SJCRH30 (cell line): ENCODE measurements around the gene MASP1. TPM values are rescaled to one million over a fixed set of nuclear protein-coding genes. Genes with fewer than 3 reads are reported as not detected.
"Not testable (repeated sequence)": the region's sequence is repeated elsewhere in the genome, so short reads cannot be mapped to it uniquely, and the experiment has no call there.

Experiments
- DNase-seq, 2 experiments: peaks; one replicate each; pipeline ENCODE4 v3.0.0-alpha.2; 2015 to 2020
- H3K27ac ChIP-seq: fragments of 250-450 bp; sonication (Bioruptor Pico); 2 replicates; pipeline ENCODE4 v1.5.1; 2020; ENCODE audit warnings: mild to moderate bottlenecking, moderate library complexity
- H3K27me3 ChIP-seq: fragments of 250-450 bp; sonication (Bioruptor Pico); 2 replicates; pipeline ENCODE4 v1.5.1; 2020; ENCODE audit warnings: mild to moderate bottlenecking, moderate library complexity
- H3K36me3 ChIP-seq: fragments of 250-450 bp; sonication (Bioruptor Pico); 2 replicates; pipeline ENCODE4 v1.5.1; 2020; ENCODE audit warnings: mild to moderate bottlenecking, moderate library complexity
- H3K4me1 ChIP-seq: fragments of 250-450 bp; sonication (Bioruptor Pico); 2 replicates; pipeline ENCODE4 v1.5.1; 2020; ENCODE audit warnings: mild to moderate bottlenecking, moderate library complexity
- H3K4me3 ChIP-seq: fragments of 250-450 bp; sonication (Bioruptor Pico); 2 replicates; pipeline ENCODE4 v1.5.1; 2020; ENCODE audit warnings: mild to moderate bottlenecking, moderate library complexity
- H3K9me3 ChIP-seq: fragments of 250-450 bp; sonication (Bioruptor Pico); replicated peaks from 2 replicates; pipeline ENCODE4 v1.5.1; 2020; ENCODE audit warnings: mild to moderate bottlenecking, moderate library complexity
- total RNA-seq: library from RNA; depleted of rRNA; stranded (reverse); fragments of >200 nt; shearing (Covaris generic); gene quantifications from 2 replicates; pipeline ENCODE4 v1.2.3, GENCODE V29; 2014

The MASP1 gene
- total RNA-seq, 1 experiment from 2014 or later, result 0.34 TPM

DNA sequence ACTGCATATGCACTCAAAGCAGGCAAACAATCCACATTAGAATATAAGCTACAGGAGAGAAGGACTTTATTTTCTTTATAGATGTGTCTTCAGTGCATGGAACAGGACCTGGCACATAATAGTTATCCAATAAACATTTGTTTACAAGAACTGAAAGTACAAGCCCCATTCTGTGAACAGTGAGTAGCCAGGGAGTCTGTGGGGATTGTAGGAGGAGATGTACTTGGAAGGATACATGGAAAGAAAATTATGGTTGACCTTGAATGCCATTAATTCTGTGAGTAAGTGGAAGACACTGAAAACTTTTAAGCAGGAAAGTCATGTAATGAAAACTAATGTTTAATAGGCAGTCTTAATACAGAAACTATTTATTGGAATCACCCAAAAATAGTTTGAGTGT lies 28.3 kb downstream of the MASP1 start:
- Histone ChIP-seq H3K4me1 (no peaks in the 10 kb centered on the region), H3K27ac (no peak overlapping the region)

DNA sequence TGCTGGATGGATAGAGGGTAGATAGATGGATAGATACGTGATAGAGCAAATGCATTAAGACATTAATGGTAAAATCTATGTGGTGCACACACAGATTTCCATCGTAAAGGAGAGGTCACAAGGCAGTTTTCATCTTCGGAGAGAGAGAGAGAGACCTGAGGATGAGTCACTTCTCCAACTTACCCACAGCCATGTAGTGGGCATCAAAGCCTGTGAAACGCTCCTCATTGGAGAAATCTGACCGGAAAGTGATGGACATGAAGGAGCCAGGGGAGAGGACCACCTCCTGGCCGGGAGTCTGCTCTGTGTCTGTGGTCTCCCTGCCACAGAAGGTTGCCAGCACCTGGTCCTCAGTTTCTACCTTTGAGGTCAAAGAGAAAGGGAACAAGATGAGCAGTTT lies 29.2 kb downstream of the MASP1 start:
- Histone ChIP-seq H3K36me3 (no peaks in the 10 kb centered on the region), H3K4me3 (no peak overlapping the region), H3K9me3 (no peaks in the 10 kb centered on the region), H3K27me3 (no peaks in the 10 kb centered on the region), H3K27ac (no peak overlapping the region), H3K4me1 (no peaks in the 10 kb centered on the region)
- no peak for DNase-seq

More for the DNA sequence above, 28.3 kb downstream of the MASP1 start:
- no peak for DNase-seq
- H3K27me3 ChIP-seq, result no peaks in the 10 kb centered on the region
- no peaks in the 10 kb centered on the region for H3K36me3 ChIP-seq
- no peak overlapping the region for H3K4me3 ChIP-seq
- H3K9me3 ChIP-seq, result no peaks in the 10 kb centered on the region

GRCh38 chr3:187261541-187261969 lies 30.0 kb downstream of the MASP1 start:
- Histone ChIP-seq H3K27ac (no peak overlapping the region), H3K4me1 (no peaks in the 10 kb centered on the region), H3K4me3 (no peak overlapping the region), H3K27me3 (no peaks in the 10 kb centered on the region), H3K36me3 (no peaks in the 10 kb centered on the region), H3K9me3 (no peaks in the 10 kb centered on the region)
- DNase-seq, result no peak

- H3K36me3 ChIP-seq, result no peaks in the 10 kb centered on the region
- H3K4me3 ChIP-seq, result no peak overlapping the region
- no peaks in the 10 kb centered on the region for H3K4me1 ChIP-seq
- no peaks in the 10 kb centered on the region for H3K9me3 ChIP-seq
- no peak overlapping the region for H3K27ac ChIP-seq
- no peak for DNase-seq
- H3K27me3 ChIP-seq, result no peaks in the 10 kb centered on the region
Observed at GRCh38 chr3:187259171-187259570, 32.4 kb downstream of the MASP1 start.

DNA sequence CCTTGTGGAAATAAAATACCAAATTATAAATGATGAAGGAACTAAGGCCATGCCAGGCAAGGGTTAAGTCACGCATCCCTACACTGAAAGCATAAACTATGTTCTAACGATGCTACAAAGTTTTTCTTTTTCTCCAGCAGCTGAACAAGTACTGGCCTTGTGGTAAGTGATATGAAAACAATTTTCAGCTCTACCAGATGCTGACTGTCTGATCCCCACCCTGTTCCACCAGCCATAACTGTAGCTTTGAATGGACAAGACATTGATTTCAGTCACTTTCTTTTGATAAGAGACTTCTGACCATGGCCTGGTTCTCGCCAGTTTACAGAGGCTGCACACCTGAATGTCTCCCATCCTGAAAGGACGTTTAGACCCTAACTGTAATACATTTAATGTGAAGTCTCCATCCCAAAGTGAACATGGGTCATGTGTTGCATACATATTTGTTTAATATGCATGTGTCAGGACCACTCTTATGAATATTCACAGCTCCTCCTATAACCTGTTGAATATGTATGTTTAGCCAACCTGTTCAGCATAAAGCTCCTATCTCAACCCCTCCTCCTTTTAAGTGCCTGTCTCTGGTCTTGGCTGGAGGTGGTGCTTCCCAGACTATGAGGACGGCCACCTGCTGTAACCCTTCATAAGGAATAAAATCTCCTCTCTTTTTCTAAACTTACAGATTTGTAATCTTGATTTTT lies 33.4 kb downstream of the MASP1 start:
- H3K27ac ChIP-seq, result no peak overlapping the region
- H3K36me3 ChIP-seq, result no peaks in the 10 kb centered on the region
- no peak overlapping the region for H3K4me3 ChIP-seq
- no peaks in the 10 kb centered on the region for H3K4me1 ChIP-seq
- no peak for DNase-seq
- no peaks in the 10 kb centered on the region for H3K27me3 ChIP-seq
- no peaks in the 10 kb centered on the region for H3K9me3 ChIP-seq

DNA sequence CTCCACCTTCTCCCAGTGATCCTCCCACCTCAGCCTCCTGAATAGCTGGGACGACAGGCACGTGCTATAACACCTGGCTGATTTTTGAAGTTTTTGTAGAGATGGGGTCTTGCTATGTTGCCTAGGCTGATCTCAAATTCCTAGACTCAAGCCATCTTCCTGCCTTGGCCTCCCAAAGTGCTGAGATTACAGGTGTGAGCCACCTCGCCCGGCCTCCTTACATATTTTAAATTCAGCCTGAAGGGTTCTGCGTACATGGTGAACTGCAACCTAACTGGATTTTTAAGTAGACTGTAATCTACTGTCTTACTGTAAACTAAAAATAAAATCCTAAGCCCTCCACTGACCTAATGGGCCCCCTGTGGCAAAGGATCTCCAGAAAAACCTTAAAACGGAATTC lies 34.1 kb downstream of the MASP1 start:
- Histone ChIP-seq H3K27me3 (no peaks in the 10 kb centered on the region), H3K4me1 (no peaks in the 10 kb centered on the region), H3K9me3 (no peaks in the 10 kb centered on the region), H3K27ac (no peak overlapping the region), H3K4me3 (no peak overlapping the region), H3K36me3 (no peaks in the 10 kb centered on the region)
- DNase-seq, result no peak

- H3K4me3 ChIP-seq, result no peak overlapping the region
- DNase-seq, result no peak
- H3K27me3 ChIP-seq, result no peaks in the 10 kb centered on the region
- H3K27ac ChIP-seq, result no peak overlapping the region
- H3K4me1 ChIP-seq, result no peaks in the 10 kb centered on the region
- H3K9me3 ChIP-seq, result no peaks in the 10 kb centered on the region
- no peaks in the 10 kb centered on the region for H3K36me3 ChIP-seq
Observed at GRCh38 chr3:187256051-187256616, 35.4 kb downstream of the MASP1 start.

DNA sequence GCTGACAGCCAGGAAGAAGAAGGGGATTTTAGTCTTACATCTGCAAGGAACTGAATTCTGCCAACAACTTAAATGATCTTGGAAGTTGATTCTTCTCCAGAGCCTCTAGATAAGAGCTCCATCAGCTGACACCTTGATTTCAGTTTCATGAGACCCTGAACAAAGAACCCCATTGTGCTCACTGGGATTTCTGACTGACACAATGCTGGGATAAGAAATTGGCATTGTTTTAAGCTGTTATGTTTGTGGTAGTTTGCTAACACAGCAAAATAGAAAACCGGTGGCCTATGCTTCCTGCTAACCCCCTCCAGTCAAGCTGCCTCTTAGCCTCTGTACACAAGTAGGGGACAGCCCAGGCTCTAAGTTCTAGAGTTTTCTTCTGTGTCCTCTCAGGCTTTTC lies 36.2 kb downstream of the MASP1 start:
- Histone ChIP-seq H3K27me3 (no peaks in the 10 kb centered on the region), H3K36me3 (no peaks in the 10 kb centered on the region)
- no peak for DNase-seq

GRCh38 chr3:187252311-187252710 lies 39.2 kb downstream of the MASP1 start:
- peak; percentile 1 to 18 for DNase-seq
- Histone ChIP-seq H3K27me3 (no peaks in the 10 kb centered on the region), H3K4me3 (no peak overlapping the region)

More for the DNA sequence above, 36.2 kb downstream of the MASP1 start:
- H3K27ac ChIP-seq, result no peak overlapping the region
- no peaks in the 10 kb centered on the region for H3K4me1 ChIP-seq
- H3K4me3 ChIP-seq, result no peak overlapping the region
- H3K9me3 ChIP-seq, result no peaks in the 10 kb centered on the region

GRCh38 chr3:187251599-187251998 lies 39.9 kb downstream of the MASP1 start:
- no peak for DNase-seq
- Histone ChIP-seq H3K9me3 (no peaks in the 10 kb centered on the region), H3K4me3 (no peak overlapping the region), H3K27ac (no peak overlapping the region), H3K27me3 (no peaks in the 10 kb centered on the region), H3K36me3 (no peaks in the 10 kb centered on the region), H3K4me1 (no peaks in the 10 kb centered on the region)

More at GRCh38 chr3:187252311-187252710, 39.2 kb downstream of the MASP1 start:
- Histone ChIP-seq H3K4me1 (no peaks in the 10 kb centered on the region), H3K36me3 (no peaks in the 10 kb centered on the region), H3K27ac (no peak overlapping the region), H3K9me3 (no peaks in the 10 kb centered on the region)

DNA sequence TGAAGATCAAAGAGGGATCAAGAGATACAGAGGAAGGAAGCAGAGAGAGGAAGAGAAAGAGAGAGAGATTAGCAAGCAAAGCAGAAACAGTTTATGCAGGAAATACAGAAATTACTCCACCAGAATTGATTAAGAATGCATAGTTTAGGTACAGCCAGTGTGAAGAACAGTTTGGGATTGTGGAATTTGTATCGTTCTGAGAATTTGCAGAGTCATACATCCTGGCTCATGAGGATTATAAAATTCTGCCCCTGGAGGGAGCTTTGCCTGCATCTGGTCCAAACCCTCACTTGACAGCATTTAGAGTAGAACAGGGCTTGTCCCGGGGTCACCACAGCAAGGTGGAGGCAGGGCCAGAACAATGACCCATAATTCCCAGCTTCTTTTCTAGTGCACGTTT lies 44.1 kb downstream of the MASP1 start:
- no peak for DNase-seq
- Histone ChIP-seq H3K9me3 (no peaks in the 10 kb centered on the region), H3K27ac (no peak overlapping the region), H3K36me3 (no peaks in the 10 kb centered on the region), H3K4me3 (no peak overlapping the region), H3K27me3 (no peaks in the 10 kb centered on the region), H3K4me1 (no peaks in the 10 kb centered on the region)

DNA sequence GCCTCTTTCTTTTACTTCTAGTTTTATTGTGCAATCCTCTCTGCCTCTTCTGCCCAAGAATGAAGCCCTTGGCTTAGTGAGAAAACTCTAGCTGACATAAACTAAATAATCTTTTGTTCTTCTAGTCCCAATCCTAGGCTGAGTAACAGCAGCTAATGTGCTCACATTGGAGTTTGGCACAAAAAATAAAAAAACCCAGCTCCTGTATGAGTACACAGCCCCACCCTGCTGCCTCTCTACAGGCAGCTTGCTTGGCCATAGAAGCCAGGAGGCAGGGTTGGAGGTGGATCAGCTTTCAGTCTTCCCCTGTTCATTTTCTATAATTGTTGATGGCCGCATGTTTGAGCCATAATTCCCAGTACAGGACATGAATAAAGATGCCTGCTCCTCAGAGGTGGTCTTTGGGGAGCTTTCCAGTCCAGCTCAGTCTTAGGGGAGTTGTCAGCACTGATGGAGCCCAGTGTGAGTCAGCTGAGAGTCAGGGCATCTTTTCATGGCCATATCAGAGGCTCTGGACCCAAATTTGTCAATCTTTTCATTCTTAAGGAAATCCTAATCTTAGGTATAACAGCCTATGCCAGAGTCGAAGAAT lies 47.5 kb downstream of the MASP1 start:
- no peak for DNase-seq
- Histone ChIP-seq H3K36me3 (no peaks in the 10 kb centered on the region), H3K9me3 (no peaks in the 10 kb centered on the region), H3K4me3 (no peak overlapping the region), H3K27ac (no peak overlapping the region), H3K4me1 (no peaks in the 10 kb centered on the region), H3K27me3 (no peaks in the 10 kb centered on the region)

DNA sequence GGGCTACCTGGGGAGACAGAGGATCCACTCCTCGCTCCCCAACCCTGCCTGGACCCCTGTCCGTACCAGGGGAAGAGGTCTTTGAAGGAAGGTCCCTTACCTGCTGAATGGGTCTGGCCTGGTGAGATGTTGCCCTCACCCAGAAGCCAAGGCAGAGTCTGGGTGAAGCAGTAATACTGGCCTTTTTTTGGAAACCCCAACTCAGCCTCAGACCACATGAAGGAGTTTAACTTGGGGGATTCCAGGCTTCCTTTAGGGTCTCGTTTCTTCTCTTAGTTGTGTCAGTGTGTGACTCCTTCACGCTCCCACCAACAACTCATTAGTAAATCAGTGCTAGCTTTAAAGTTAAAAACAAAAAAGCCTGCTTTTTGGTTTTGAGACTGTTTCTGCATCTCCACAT lies 48.6 kb downstream of the MASP1 start:
- DNase-seq, result no peak

GRCh38 chr3:187242435-187242834 lies 49.1 kb downstream of the MASP1 start:
- H3K4me1 ChIP-seq, result no peaks in the 10 kb centered on the region
- no peaks in the 10 kb centered on the region for H3K36me3 ChIP-seq
- H3K4me3 ChIP-seq, result no peak overlapping the region
- no peaks in the 10 kb centered on the region for H3K9me3 ChIP-seq
- H3K27ac ChIP-seq, result no peak overlapping the region
- H3K27me3 ChIP-seq, result no peaks in the 10 kb centered on the region
- no peak for DNase-seq

More for the DNA sequence above, 48.6 kb downstream of the MASP1 start:
- Histone ChIP-seq H3K27ac (no peak overlapping the region), H3K4me3 (no peak overlapping the region), H3K27me3 (no peaks in the 10 kb centered on the region), H3K36me3 (no peaks in the 10 kb centered on the region), H3K4me1 (no peaks in the 10 kb centered on the region), H3K9me3 (no peaks in the 10 kb centered on the region)

DNA sequence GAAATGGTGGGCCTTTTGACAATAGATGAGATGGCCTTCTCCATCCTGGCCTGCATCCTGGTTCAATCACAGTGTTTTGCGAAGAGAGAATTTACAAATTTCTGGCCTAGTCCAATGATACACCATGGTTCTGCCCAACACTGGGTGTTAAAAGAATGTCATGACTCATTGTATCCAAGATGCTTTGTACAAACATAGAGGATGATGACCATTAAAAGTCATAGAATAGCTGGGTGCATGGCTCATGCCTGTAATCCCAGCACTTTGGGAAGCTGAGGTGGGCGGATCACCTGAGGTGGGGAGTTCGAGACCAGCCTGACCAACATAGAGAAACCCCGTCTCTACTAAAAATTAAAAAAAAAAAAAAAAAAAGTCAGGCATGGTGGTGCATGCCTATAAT lies 52.7 kb downstream of the MASP1 start:
- not testable (repeated sequence) for H3K9me3 ChIP-seq, H3K4me1 ChIP-seq, H3K27me3 ChIP-seq, H3K27ac ChIP-seq, H3K4me3 ChIP-seq, DNase-seq, H3K36me3 ChIP-seq

- H3K4me1 ChIP-seq, result no peaks in the 10 kb centered on the region
- DNase-seq, result no peak
- no peaks in the 10 kb centered on the region for H3K9me3 ChIP-seq
- no peak overlapping the region for H3K4me3 ChIP-seq
- no peaks in the 10 kb centered on the region for H3K27me3 ChIP-seq
- H3K27ac ChIP-seq, result no peak overlapping the region
- H3K36me3 ChIP-seq, result no peaks in the 10 kb centered on the region
Observed at GRCh38 chr3:187238239-187238638, 53.3 kb downstream of the MASP1 start.
